GM12878 (cell line): ENCODE results near the gene RCL1. TPM values are rescaled to one million over a fixed set of nuclear protein-coding genes. Genes with fewer than 3 reads are reported as not detected.

Experiments used
- BCL11A ChIP-seq: IDR thresholded peaks from 2 replicates; pipeline ENCODE4 v1.6.1; 2011; ENCODE audit warnings: low read depth, low read length
- EP300 ChIP-seq, 2 experiments: fragments of 150-350 bp in 1 of 2; IDR thresholded peaks; 2 replicates each; pipeline ENCODE4 v1.6.1; 2011 to 2012; ENCODE audit warnings: low read depth in 2 of 2, low read length in 2 of 2, borderline replicate concordance in 1 of 2, improper control_type of control experiment in 1 of 2, inconsistent platforms in 1 of 2; ENCODE audit not compliant: control insufficient read depth in 1 of 2
- WRNIP1 ChIP-seq: IDR thresholded peaks from 2 replicates; pipeline ENCODE4 v1.6.1; 2011; ENCODE audit warnings: low read depth, low read length, improper control_type of control experiment, borderline replicate concordance
- polyA plus RNA-seq, 11 experiments: library from polyadenylated mRNA; depleted of rRNA in 4 of 11; unstranded in 6 of 11; stranded (reverse) in 5 of 11; fragments of >200 nt; fragmentation: Nextera tagmentation in 4 of 11; fragmentation: Illumina TruSeq in 1 of 11; extraction: Ambion mirVana in 4 of 11; extraction: Trizol in 1 of 11; gene quantifications; 1 replicate in 1 of 11; 2 replicates in 10 of 11; pipeline versions ENCODE4 v1.2.1 to v1.2.3, GENCODE V29; 2011 to 2016; ENCODE audit warnings: inconsistent platforms in 2 of 11, missing spikeins in 2 of 11, low read depth in 1 of 11
- total RNA-seq, 4 experiments: library from RNA; depleted of rRNA in 3 of 4; stranded (reverse); fragments of >200 nt in 3 of 4; fragmentation: Illumina TruSeq in 1 of 4; extraction: Trizol in 1 of 4; gene quantifications; 2 replicates each; pipeline versions ENCODE4 v1.2.1 to v1.2.3, GENCODE V29; 2013 to 2021
- TF ChIP-seq, protein P1 (sequence below): fragments of 450-650 bp; formaldehyde crosslinking; IDR thresholded peaks from 2 replicates; pipeline ENCODE4 v1.5.0; 2022; ENCODE audit warnings: mild to moderate bottlenecking, missing genetic modification characterization
- TF ChIP-seq, protein P2 (sequence below): fragments of 450-650 bp; formaldehyde crosslinking; IDR thresholded peaks from 2 replicates; pipeline ENCODE4 v1.4.0; 2022; ENCODE audit warnings: mild to moderate bottlenecking, moderate library complexity

Gene RCL1
- total and polyA plus RNA-seq, 10 of the 15 experiments (the other 5 are each of a cell fraction or from before 2014, with no cell fraction given): 21.1 to 46.8 (median 30.5) TPM

DNA sequence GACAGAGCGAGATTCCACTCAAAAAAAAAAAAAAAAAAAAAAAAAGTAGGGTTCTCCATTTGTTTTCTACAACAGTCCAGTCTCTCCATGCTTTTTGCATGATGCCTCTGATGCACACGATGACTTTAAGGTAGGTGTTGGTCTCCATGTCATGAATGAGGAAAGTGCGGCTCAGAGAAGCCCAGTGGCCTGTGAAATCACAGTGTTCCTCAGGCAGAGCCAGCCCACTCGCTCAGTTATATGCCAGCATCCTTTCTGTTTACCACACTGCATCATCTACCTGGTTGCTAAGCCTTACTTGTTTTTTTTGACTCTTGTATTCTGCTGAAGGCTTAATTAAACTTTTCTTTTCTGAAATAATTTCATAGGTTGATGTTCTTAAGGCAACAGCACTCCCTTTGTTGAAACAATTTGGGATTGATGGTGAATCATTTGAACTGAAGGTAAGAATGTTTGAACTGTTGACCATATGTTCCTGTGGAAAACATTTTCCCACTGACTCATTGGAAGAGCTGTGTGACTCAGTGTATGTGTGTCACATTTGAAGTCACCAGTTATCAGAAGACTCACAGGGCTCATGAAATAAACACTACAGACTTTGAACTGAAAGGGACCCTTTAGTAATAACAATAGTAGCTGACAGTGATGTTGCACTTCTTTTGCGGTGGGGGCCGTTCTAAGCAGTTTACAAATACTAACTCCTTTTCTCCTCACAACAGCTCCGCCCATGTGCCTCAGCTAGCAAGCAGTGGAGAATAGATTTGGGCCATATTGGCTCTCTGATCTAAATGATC, 40.2 kb downstream of the RCL1 start (continued):
- TF ChIP-seq, protein P1, sequence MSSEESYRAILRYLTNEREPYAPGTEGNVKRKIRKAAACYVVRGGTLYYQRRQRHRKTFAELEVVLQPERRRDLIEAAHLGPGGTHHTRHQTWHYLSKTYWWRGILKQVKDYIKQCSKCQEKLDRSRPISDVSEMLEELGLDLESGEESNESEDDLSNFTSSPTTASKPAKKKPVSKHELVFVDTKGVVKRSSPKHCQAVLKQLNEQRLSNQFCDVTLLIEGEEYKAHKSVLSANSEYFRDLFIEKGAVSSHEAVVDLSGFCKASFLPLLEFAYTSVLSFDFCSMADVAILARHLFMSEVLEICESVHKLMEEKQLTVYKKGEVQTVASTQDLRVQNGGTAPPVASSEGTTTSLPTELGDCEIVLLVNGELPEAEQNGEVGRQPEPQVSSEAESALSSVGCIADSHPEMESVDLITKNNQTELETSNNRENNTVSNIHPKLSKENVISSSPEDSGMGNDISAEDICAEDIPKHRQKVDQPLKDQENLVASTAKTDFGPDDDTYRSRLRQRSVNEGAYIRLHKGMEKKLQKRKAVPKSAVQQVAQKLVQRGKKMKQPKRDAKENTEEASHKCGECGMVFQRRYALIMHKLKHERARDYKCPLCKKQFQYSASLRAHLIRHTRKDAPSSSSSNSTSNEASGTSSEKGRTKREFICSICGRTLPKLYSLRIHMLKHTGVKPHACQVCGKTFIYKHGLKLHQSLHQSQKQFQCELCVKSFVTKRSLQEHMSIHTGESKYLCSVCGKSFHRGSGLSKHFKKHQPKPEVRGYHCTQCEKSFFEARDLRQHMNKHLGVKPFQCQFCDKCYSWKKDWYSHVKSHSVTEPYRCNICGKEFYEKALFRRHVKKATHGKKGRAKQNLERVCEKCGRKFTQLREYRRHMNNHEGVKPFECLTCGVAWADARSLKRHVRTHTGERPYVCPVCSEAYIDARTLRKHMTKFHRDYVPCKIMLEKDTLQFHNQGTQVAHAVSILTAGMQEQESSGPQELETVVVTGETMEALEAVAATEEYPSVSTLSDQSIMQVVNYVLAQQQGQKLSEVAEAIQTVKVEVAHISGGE (CRISPR knock-in tag): no peak
- TF ChIP-seq, protein P2, sequence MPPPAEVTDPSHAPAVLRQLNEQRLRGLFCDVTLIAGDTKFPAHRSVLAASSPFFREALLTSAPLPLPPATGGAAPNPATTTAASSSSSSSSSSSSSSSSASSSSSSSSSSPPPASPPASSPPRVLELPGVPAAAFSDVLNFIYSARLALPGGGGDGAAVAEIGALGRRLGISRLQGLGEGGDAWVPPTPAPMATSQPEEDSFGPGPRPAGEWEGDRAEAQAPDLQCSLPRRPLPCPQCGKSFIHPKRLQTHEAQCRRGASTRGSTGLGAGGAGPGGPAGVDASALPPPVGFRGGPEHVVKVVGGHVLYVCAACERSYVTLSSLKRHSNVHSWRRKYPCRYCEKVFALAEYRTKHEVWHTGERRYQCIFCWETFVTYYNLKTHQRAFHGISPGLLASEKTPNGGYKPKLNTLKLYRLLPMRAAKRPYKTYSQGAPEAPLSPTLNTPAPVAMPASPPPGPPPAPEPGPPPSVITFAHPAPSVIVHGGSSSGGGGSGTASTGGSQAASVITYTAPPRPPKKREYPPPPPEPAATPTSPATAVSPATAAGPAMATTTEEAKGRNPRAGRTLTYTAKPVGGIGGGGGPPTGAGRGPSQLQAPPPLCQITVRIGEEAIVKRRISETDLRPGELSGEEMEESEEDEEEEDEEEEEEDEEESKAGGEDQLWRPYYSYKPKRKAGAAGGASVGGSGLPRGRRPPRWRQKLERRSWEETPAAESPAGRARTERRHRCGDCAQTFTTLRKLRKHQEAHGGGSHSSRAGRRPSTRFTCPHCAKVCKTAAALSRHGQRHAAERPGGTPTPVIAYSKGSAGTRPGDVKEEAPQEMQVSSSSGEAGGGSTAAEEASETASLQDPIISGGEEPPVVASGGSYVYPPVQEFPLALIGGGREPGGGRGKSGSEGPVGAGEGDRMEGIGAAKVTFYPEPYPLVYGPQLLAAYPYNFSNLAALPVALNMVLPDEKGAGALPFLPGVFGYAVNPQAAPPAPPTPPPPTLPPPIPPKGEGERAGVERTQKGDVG (CRISPR knock-in tag): no peak
- no peak for TF ChIP-seq EP300 (IDR thresholded peaks at IDR 0.05; ENCODE audit: borderline replicate concordance in 1 of 2, control insufficient read depth in 1 of 2, low read depth in 2 of 2, low read length in 2 of 2)
- no peak for TF ChIP-seq WRNIP1
- no peak for TF ChIP-seq BCL11A
- TF ChIP-seq, all 136 proteins: peak for 5
